ENCODE data around the gene LAMA2. TPM values are rescaled to one million over a fixed set of nuclear protein-coding genes. Genes with fewer than 3 reads are reported as not detected.

The LAMA2 gene
- total and polyA plus RNA-seq, 4 donors: 5.2 to 105 (median 45.9) TPM

DNA sequence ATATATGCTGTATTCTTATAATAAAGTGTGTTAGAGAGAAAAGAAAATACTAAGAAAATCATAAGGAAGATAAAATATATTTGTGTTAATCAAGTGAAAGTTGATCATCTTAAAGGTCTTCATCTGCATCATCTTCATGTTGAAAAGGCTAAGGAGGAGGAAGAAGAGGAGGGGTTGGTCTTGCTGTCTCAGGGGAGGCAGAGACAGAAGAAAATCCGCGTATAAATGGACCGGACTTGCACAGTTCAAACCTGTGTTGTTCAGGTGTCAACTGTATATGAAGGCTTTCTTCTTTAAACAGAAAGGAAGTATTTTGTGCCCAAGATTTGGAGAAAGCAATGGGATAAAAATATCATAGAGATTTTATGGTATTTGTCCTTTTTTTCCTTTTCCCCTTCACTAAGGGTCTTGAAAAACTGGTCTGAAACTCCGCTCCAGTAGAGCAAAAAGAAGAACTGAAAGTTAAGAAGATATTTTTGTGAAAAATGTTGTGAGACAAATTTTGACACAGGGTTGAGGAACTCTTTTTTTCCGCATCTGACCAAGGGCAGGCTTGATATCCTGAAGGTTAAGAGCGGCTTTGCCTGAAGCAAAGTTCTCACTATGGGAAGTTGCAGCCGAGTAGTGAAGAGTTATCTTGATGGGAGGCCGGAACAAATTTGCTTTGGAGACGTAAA, 350.7 kb downstream of the LAMA2 start:
- no peak for DNase-seq
- H3K4me3 ChIP-seq: no peak overlapping the region
- no peaks in the 10 kb centered on the region for H3K36me3 ChIP-seq (ENCODE audit: control insufficient read depth in 4 of 4, insufficient read depth in 4 of 4, low read length in 4 of 4)
- H3K27ac ChIP-seq (ENCODE audit: low read depth in 1 of 2, low read length in 1 of 2): no peak overlapping the region
- no peak for TF ChIP-seq CTCF (IDR thresholded peaks at IDR 0.05; ENCODE audit: control extremely low read depth, extremely low read depth)
- H3K27me3 ChIP-seq (ENCODE audit: control insufficient read depth in 3 of 3, insufficient read depth in 3 of 3, low read length in 2 of 3): no peaks in the 10 kb centered on the region
- 87 to 95% methylated on average over 9 of the region's 9 CpGs for WGBS, 2 donors
- no peak for ATAC-seq (ENCODE audit: insufficient read depth, low FRiP score)
- H3K4me1 ChIP-seq (ENCODE audit: control insufficient read depth in 5 of 5, insufficient read depth in 5 of 5, low read length in 5 of 5): peaks cover 0 to 15% (median 4%) of the 10 kb centered on the region in 5 donors
- no peak overlapping the region for H3K9ac ChIP-seq (ENCODE audit: insufficient read depth in 1 of 2, low read length in 2 of 2)
- no peaks in the 10 kb centered on the region for H3K9me3 ChIP-seq (ENCODE audit: control insufficient read depth in 4 of 4, insufficient read depth in 3 of 4, low read length in 3 of 4)

DNA sequence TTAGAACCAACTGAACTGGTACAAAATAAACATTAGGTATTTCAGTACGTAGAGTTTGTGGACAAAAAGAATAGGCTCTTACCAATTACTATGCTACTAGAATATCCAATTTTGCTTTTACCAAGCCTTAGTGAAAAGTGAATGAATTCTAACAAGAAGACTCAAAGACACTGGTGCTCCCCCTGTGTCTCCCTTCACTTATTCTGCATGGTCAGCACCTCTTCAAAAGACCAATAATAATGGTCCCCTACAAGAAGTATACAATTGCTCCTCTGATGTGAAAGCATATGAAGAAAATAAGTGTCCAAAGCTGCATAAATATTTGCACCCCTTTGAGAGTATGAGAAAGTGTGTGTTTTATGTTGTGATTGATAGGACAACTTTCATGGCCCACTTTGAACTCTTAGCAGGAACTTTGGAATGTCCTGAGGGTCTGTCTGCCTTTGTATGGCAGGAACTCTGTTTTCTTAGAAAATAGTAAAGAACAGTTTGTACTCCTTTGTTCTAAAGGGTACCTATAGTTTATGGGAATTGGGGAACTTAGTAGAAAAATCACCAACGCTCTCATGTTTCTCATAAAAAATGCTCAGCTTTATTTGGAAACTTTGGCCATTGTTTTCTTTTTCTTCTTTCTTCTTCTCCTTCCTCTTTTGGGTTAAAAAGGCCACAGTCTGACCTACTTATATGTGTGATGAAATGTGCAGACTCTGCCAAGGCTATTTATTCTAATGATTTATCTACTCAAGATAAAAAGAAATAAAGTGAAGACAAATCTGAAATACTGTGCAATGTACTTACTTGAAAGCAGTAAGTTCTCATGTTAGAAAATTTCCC, 352.4 kb downstream of the LAMA2 start:
- ATAC-seq (ENCODE audit: insufficient read depth, low FRiP score) (no peak), DNase-seq (peak in 2 of 3 donors; percentile 8 to 85)
- H3K4me1 ChIP-seq (ENCODE audit: control insufficient read depth in 5 of 5, insufficient read depth in 5 of 5, low read length in 5 of 5): peaks cover 0 to 15% (median 7%) of the 10 kb centered on the region in 5 donors
- no peaks in the 10 kb centered on the region for H3K36me3 ChIP-seq (ENCODE audit: control insufficient read depth in 4 of 4, insufficient read depth in 4 of 4, low read length in 4 of 4)
- H3K9me3 ChIP-seq (ENCODE audit: control insufficient read depth in 4 of 4, insufficient read depth in 3 of 4, low read length in 3 of 4): no peaks in the 10 kb centered on the region
- H3K27ac ChIP-seq (ENCODE audit: low read depth in 1 of 2, low read length in 1 of 2): peak overlapping the region in 1 of 2 donors; percentile 45
- H3K27me3 ChIP-seq (ENCODE audit: control insufficient read depth in 3 of 3, insufficient read depth in 3 of 3, low read length in 2 of 3): no peaks in the 10 kb centered on the region
- WGBS, 2 donors: 55% methylated on average over 2 of the region's 2 CpGs
- TF ChIP-seq CTCF (IDR thresholded peaks at IDR 0.05; ENCODE audit: control extremely low read depth, extremely low read depth): no peak
- no peak overlapping the region for H3K4me3 ChIP-seq
- no peak overlapping the region for H3K9ac ChIP-seq (ENCODE audit: insufficient read depth in 1 of 2, low read length in 2 of 2)

DNA sequence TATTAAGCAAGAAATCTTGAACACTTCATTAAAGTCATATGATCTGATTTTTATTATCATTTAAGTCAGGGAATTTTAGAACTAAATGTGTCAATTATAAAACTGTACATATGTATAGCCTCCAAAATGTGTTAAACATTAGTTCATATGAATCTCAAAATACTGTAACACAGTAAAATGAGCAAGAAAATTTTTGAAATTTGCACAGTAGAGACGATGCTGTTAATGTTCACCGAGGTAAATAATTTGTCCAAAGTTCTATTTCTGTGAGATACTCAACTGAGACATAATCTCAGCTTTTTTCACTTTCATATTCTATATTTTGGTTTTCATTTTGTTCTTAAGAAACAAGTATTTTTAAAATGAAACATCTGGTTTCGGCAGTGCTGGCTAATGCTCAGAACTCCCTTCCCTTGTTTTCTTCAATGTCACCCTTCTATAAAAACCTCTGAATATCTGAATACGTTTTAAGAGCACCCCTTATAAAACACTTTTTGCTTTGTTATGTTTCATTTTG, 353.1 kb downstream of the LAMA2 start:
- ATAC-seq (ENCODE audit: insufficient read depth, low FRiP score) (no peak), DNase-seq (peak in 2 of 3 donors; percentile 82 to 83)

More for the DNA sequence above, 353.1 kb downstream of the LAMA2 start:
- Histone ChIP-seq H3K4me1 (ENCODE audit: control insufficient read depth in 5 of 5, insufficient read depth in 5 of 5, low read length in 5 of 5) (peaks cover 0 to 15% (median 7%) of the 10 kb centered on the region in 5 donors), H3K27ac (ENCODE audit: low read depth in 1 of 2, low read length in 1 of 2) (no peak overlapping the region), H3K4me3 (no peak overlapping the region), H3K9me3 (ENCODE audit: control insufficient read depth in 4 of 4, insufficient read depth in 3 of 4, low read length in 3 of 4) (no peaks in the 10 kb centered on the region), H3K36me3 (ENCODE audit: control insufficient read depth in 4 of 4, insufficient read depth in 4 of 4, low read length in 4 of 4) (no peaks in the 10 kb centered on the region), H3K27me3 (ENCODE audit: control insufficient read depth in 3 of 3, insufficient read depth in 3 of 3, low read length in 2 of 3) (no peaks in the 10 kb centered on the region), H3K9ac (ENCODE audit: insufficient read depth in 1 of 2, low read length in 2 of 2) (no peak overlapping the region)
- WGBS, 2 donors: 57 to 83% methylated on average over 4 of the region's 4 CpGs
- TF ChIP-seq CTCF (IDR thresholded peaks at IDR 0.05; ENCODE audit: control extremely low read depth, extremely low read depth): no peak
